Measurements from ENCODE around the gene GPC6.

DNA sequence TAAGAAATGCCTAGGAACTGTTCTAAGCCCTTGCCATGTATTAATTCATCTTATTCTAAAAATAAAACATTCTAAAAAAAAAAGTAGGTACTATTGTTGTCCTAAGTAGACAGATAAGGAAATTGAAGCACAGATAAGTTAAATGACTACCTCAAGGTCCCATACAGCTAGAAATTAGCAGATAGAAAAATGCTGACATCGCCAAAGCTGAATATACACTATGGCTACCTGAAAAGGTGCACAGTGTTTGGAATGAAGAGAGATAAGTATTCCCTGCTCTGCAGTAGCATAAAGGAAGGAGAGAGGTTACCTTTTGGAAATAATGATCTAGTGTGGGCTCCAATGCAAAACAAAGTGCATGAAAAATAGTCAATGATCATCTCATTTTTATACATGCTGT is 1187.5 kb downstream of the GPC6 start:
- TF ChIP-seq CTCF (IDR thresholded peaks at IDR 0.05 in 2 of 3, conservative IDR thresholded peaks at IDR 0.05 in 1 of 3; ENCODE audit: borderline replicate concordance in 1 of 3, insufficient read depth in 1 of 3, low read depth in 2 of 3, low read length in 2 of 3) (no peak), POLR2A (IDR thresholded peaks at IDR 0.05; ENCODE audit: borderline replicate concordance, extremely low read depth, insufficient read depth, insufficient read length) (no peak), CEBPB (IDR thresholded peaks at IDR 0.05; ENCODE audit: low read depth) (no peak)
